ENCODE data around the gene CCDC141. TPM values are rescaled to one million over a fixed set of nuclear protein-coding genes. Genes with fewer than 3 reads are reported as not detected.

Gene CCDC141
- total and polyA plus RNA-seq, 2 of the 13 experiments (the other 11 are each of a cell fraction or from before 2014, with no cell fraction given): not detected

GRCh38 chr2:178895171-178895570 lies 154.8 kb downstream of the CCDC141 start (continued):
- TF ChIP-seq CBX2 (IDR thresholded peaks at IDR 0.05; ENCODE audit: low read depth, low read length) (no peak), CBX2 (CRISPR knock-in tag; IDR thresholded peaks at IDR 0.05; ENCODE audit: low read depth) (no peak), BORCS8-MEF2B (CRISPR knock-in tag; IDR thresholded peaks at IDR 0.05) (no peak), FOXA1 (IDR thresholded peaks at IDR 0.05) (no peak), FOXA1 (CRISPR knock-in tag; IDR thresholded peaks at IDR 0.05) (no peak), ARID2 (CRISPR knock-in tag; IDR thresholded peaks at IDR 0.05; ENCODE audit: borderline replicate concordance) (no peak), ZFP36L1 (CRISPR knock-in tag; IDR thresholded peaks at IDR 0.05) (no peak), SETDB1 (CRISPR knock-in tag; IDR thresholded peaks at IDR 0.05; ENCODE audit: borderline replicate concordance) (no peak), BCL6 (CRISPR knock-in tag; IDR thresholded peaks at IDR 0.05) (no peak), ZFP82 (CRISPR knock-in tag; IDR thresholded peaks at IDR 0.05; ENCODE audit: borderline replicate concordance) (no peak)

- Histone ChIP-seq H4K20me1 (ENCODE audit: insufficient read depth, low read length) (no peaks in the 10 kb centered on the region), H3K79me2 (ENCODE audit: insufficient read depth, low read length) (no peaks in the 10 kb centered on the region), H3K36me3 (replicated peaks in 1 of 2; ENCODE audit: control insufficient read depth in 1 of 2, insufficient read depth in 2 of 2, low read length in 2 of 2) (no peaks in the 10 kb centered on the region), H3K9me3 (ENCODE audit: low read length) (no peaks in the 10 kb centered on the region), H3K4me2 (ENCODE audit: low read depth, low read length) (no peak overlapping the region), H3K4me1 (ENCODE audit: insufficient read depth, low read length) (no peaks in the 10 kb centered on the region), H3K9ac (ENCODE audit: insufficient read depth, low read depth, low read length) (no peak overlapping the region), H3K27me3 (ENCODE audit: control insufficient read depth in 1 of 2, insufficient read depth in 2 of 2, low read length in 2 of 2) (no peaks in the 10 kb centered on the region), H2AFZ (ENCODE audit: low read length) (no peak overlapping the region), H3K4me3 (replicated peaks in 1 of 3; ENCODE audit: insufficient read depth in 1 of 3, low read depth in 2 of 3, low read length in 3 of 3) (no peak overlapping the region), H3K27ac (ENCODE audit: extremely low read length, insufficient read depth, low read length) (no peak overlapping the region)
- 10% methylated on average over 5 of the region's 5 CpGs for WGBS (ENCODE audit: low lambda C conversion rate)
- no TSS peak for BruUV-seq (replicated peaks)
- in situ Hi-C loops (cut with HindIII; ENCODE audit: extremely low pct_ligation_motif_present, low pct_unique_long_range_greater_than_20kb): no loop called here
- DNase-seq (ENCODE audit: low spot score): no peak
- FAIRE-seq: no peak
- POLR2A ChIA-PET: no interaction called here
- intact Hi-C loops (cut with micrococcal nuclease; ENCODE audit: unreplicated experiment): no loop called here
- CTCF ChIA-PET (ENCODE audit: low intra/inter-chr PET ratio, low total read pairs): no interaction called here
- no peak for ATAC-seq
- TF ChIP-seq ZNF878 (CRISPR knock-in tag; IDR thresholded peaks at IDR 0.05) (no peak), MTA3 (CRISPR knock-in tag; IDR thresholded peaks at IDR 0.05) (no peak), ZNF670 (CRISPR knock-in tag; IDR thresholded peaks at IDR 0.05; ENCODE audit: borderline replicate concordance) (no peak), ZBTB2 (CRISPR knock-in tag; IDR thresholded peaks at IDR 0.05; ENCODE audit: low read depth) (no peak), PRDM15 (CRISPR knock-in tag; IDR thresholded peaks at IDR 0.05) (no peak), ZNF263 (CRISPR knock-in tag; IDR thresholded peaks at IDR 0.05) (no peak), SALL1 (CRISPR knock-in tag; IDR thresholded peaks at IDR 0.05) (no peak), IKZF5 (CRISPR knock-in tag; IDR thresholded peaks at IDR 0.05) (no peak), SCMH1 (CRISPR knock-in tag; IDR thresholded peaks at IDR 0.05; ENCODE audit: borderline replicate concordance) (no peak)
These were observed 156.9 kb downstream of the CCDC141 start for GRCh38 chr2:178892751-178893625.
